ENCODE measurements around the gene MALAT1. TPM values are rescaled to one million over a fixed set of nuclear protein-coding genes. Genes with fewer than 3 reads are reported as not detected.
A peak's percentile ranks its signal among the peaks of the same experiment; 100 is the strongest.
"Not testable (repeated sequence)": the region's sequence is repeated elsewhere in the genome, so short reads cannot be mapped to it uniquely, and the experiment has no call there.

Gene MALAT1
- total and polyA plus RNA-seq, 8 donors = 251 to 5,615 (median 2,750) TPM

GRCh38 chr11:65506290-65506771, 7.5 kb downstream of the MALAT1 start:
- 61 to 67% methylated on average over 4 of the region's 4 CpGs for WGBS, 2 donors

GRCh38 chr11:65506772-65507505, 8.1 kb downstream of the MALAT1 start:
- intact Hi-C loops (cut with DNase I) = loop anchor here in 1 of 3 donors (5.0 kb wide), 1 partner anchor 35 kb away; no protein-coding TSS in a partner anchor
- Histone ChIP-seq H3K4me3 (no peak overlapping the region), H3K36me3 (peaks cover 4 to 40% (median 23%) of the 10 kb centered on the region in 3 donors), H3K9me3 (no peaks in the 10 kb centered on the region), H3K27ac (peak overlapping the region in 3 of 4 donors; percentile 42 to 99 (median 96)), H3K27me3 (no peaks in the 10 kb centered on the region), H3K4me1 (peaks cover 4 to 21% (median 10%) of the 10 kb centered on the region in 3 donors)
- TF ChIP-seq CTCF (IDR thresholded peaks at IDR 0.05) = no peak
- peak; percentile 5 to 17 (median 10) for ATAC-seq
- DNase-seq = peak in 3 of 6 donors; percentile 59 to 77 (median 59)
- WGBS, 2 donors = 22 to 30% methylated on average over 7 of the region's 7 CpGs
- FAIRE-seq = no peak

More at GRCh38 chr11:65506290-65506771, 7.5 kb downstream of the MALAT1 start:
- TF ChIP-seq CTCF (IDR thresholded peaks at IDR 0.05) = no peak
- Histone ChIP-seq H3K27me3 (no peaks in the 10 kb centered on the region), H3K4me1 (peaks cover 4 to 21% (median 10%) of the 10 kb centered on the region in 3 donors), H3K9me3 (no peaks in the 10 kb centered on the region), H3K36me3 (peaks cover 4 to 46% (median 23%) of the 10 kb centered on the region in 3 donors), H3K27ac (peak overlapping the region in 2 of 4 donors; percentile 96 to 99), H3K4me3 (peak overlapping the region in 2 of 4 donors; percentile 64 to 80)
- intact Hi-C loops (cut with DNase I) = loop anchor here in 1 of 3 donors (5.0 kb wide), 1 partner anchor 34 kb away; no protein-coding TSS in a partner anchor
- ATAC-seq (peak in 1 of 4 donors; percentile 2), DNase-seq (no peak), FAIRE-seq (no peak)

DNA sequence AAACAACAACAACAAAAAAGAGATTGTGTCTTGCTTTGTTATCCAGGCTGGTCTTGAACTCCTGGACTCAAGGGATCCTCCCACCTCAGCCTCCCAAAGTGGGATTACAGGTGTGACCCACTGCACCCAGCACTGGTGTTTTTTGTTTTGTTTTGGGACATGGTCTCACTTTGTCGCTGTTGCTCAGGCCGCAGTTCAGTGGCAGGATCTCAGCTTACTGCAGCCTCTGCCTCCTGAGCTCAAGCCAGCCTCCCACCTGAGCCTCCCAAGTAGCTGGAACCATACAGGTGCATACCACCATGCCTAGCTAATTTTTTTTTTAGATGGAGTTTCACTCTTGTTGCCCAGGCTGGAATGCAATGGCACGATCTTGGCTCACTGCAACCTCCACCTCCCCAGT, 13.5 kb downstream of the MALAT1 start:
- H3K4me1 ChIP-seq, H3K27me3 ChIP-seq, ATAC-seq, H3K9me3 ChIP-seq, H3K36me3 ChIP-seq, H3K27ac ChIP-seq, H3K4me3 ChIP-seq, FAIRE-seq: not testable (repeated sequence)
- 94 to 98% methylated on average over 3 of the region's 3 CpGs for WGBS, 2 donors
- peak in 3 of 6 donors; percentile 5 to 20 (median 12) for DNase-seq
- intact Hi-C loops (cut with DNase I) = loop anchor here in 2 of 3 donors (5.0 to 10.0 kb wide), 2 partner anchors 95 to 148 kb away; no protein-coding TSS in a partner anchor

DNA sequence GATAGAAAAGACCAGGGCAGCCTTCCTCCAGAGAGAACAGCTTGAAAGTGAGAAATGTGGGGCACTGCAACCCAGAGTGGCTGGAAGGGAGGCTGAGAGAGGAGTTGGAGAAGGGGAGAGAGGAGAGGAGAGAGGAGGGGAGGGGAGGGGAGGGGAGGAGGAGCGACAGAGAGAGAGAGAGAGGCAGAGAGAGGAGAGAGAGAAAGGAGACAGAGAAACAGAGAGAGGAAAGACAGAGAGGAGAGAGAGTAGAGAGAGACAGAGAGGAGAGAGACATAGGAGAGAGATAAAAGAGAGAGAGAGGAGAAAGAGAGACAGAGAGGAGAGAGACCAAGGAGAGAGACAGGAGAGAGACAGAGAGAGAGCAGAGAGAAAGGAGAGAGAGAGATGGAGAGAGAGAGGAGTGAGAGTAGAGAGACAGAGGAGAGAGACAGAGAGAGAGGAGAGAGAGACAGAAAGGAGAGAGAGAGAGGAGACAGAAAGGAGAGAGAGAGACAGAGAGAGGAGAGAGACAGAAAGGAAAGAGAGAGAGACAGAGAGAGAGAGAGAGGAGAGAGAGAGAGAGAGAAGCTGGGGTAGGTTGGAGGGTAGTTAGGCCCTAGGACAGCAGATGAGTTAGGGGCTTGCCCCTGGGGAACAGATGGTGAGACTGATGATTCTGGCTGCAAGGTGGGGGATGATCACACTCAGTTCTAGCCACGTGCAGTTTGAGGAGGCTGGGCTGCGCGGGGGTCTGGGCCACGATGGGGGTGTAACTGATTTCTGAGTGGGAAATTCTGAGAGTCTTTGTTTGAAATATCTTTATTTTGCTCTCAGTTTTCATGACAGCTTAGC, 17.5 kb downstream of the MALAT1 start:
- Histone ChIP-seq H3K27me3 (no peaks in the 10 kb centered on the region), H3K4me1 (no peaks in the 10 kb centered on the region), H3K4me3 (no peak overlapping the region), H3K9me3 (no peaks in the 10 kb centered on the region), H3K36me3 (no peaks in the 10 kb centered on the region), H3K27ac (no peak overlapping the region)
- FAIRE-seq (no peak), DNase-seq (peak in 2 of 6 donors; percentile 13 to 33), ATAC-seq (peak in 1 of 4 donors; percentile 21)
- WGBS, 2 donors = 63 to 79% methylated on average over 5 of the region's 5 CpGs
- intact Hi-C loops (cut with DNase I) = loop anchor here in 2 of 3 donors (5.0 to 10.0 kb wide), 2 partner anchors 152 to 159 kb away; no protein-coding TSS in a partner anchor
- no peak for TF ChIP-seq CTCF (IDR thresholded peaks at IDR 0.05)

GRCh38 chr11:65518941-65519549, 20.2 kb downstream of the MALAT1 start:
- H3K4me3 ChIP-seq, H3K27ac ChIP-seq, H3K9me3 ChIP-seq, H3K4me1 ChIP-seq, H3K36me3 ChIP-seq, FAIRE-seq, ATAC-seq, H3K27me3 ChIP-seq: not testable (repeated sequence)
- DNase-seq = peak in 2 of 6 donors; percentile 9 to 19
- 93 to 96% methylated on average over 6 to 8 of the region's 8 CpGs for WGBS, 2 donors
- intact Hi-C loops (cut with DNase I) = loop anchor here in 2 of 3 donors (5.0 to 10.0 kb wide), 2 partner anchors 154 to 162 kb away; no protein-coding TSS in a partner anchor

GRCh38 chr11:65521777-65522521, 23.1 kb downstream of the MALAT1 start:
- intact Hi-C loops (cut with DNase I); H3K27me3 ChIP-seq; H3K36me3 ChIP-seq; H3K27ac ChIP-seq; H3K9me3 ChIP-seq; ATAC-seq; H3K4me3 ChIP-seq; FAIRE-seq: not testable (repeated sequence)
- H3K4me1 ChIP-seq = peaks cover 0 to 11% (median 5%) of the 10 kb centered on the region in 3 donors
- DNase-seq = peak in 3 of 6 donors; percentile 8 to 9 (median 9)
- 80 to 87% methylated on average over 20 of the region's 20 CpGs for WGBS, 2 donors

GRCh38 chr11:65522718-65523630, 24.1 kb downstream of the MALAT1 start:
- WGBS, 2 donors = 65 to 70% methylated on average over 18 of the region's 18 CpGs
- H3K27me3 ChIP-seq; FAIRE-seq; H3K27ac ChIP-seq; H3K36me3 ChIP-seq; intact Hi-C loops (cut with DNase I); H3K4me3 ChIP-seq; H3K9me3 ChIP-seq; ATAC-seq: not testable (repeated sequence)
- DNase-seq = peak in 3 of 6 donors; percentile 15 to 31 (median 18)
- peaks cover 0 to 11% (median 5%) of the 10 kb centered on the region in 3 donors for H3K4me1 ChIP-seq

All from pancreas (tissue), 10 donors.